A549 treated with CORT108297 at 1 μM for 4 hours (cell line): ENCODE data around the gene CIBAR2. TPM values are rescaled to one million over a fixed set of nuclear protein-coding genes. Genes with fewer than 3 reads are reported as not detected.

Experiments used
- total RNA-seq: library from RNA; stranded (reverse); fragments of 200-300 nt; extraction: Qiagen RNA extraction; gene quantifications from 5 replicates; pipeline ENCODE4 v1.2.3, GENCODE V29; 2022

The CIBAR2 gene
- total RNA-seq = 0.13 to 0.15 TPM in 2 of 5 replicates, not detected in the others

GRCh38 chr16:85112364-85112763 lies at the start of gene CIBAR2:
Gene CIBAR2, minus strand, starts transcription at chr16:85112472. Its CDS starts 120 bp downstream, at chr16:85112352.

Other genes starting within 250 kb of the CIBAR2 start
- 64.1 to 69.5 TPM (median 64.4 TPM) in 5 replicates for gene ZDHHC7, start 100.9 kb downstream of the CIBAR2 start, total RNA-seq
- gene KIAA0513, start 84.7 kb downstream of the CIBAR2 start, total RNA-seq = 1.6 to 2.1 TPM (median 2.0 TPM) in 5 replicates